PFSK-1 (cell line): ENCODE data around the gene GNAT3.

Experiments used
- FOXP2 ChIP-seq: optimal IDR thresholded peaks from 2 replicates; pipeline ENCODE3; 2011; ENCODE audit warnings: borderline replicate concordance, control low read depth, inconsistent platforms; ENCODE audit not compliant: insufficient read depth; ENCODE audit errors: extremely low read length, extremely low read depth
- POLR2AphosphoS5 ChIP-seq: IDR thresholded peaks from 2 replicates; pipeline ENCODE4 v1.6.1; 2012; ENCODE audit warnings: low read depth, mild to moderate bottlenecking, control low read depth, low read length, moderate library complexity
- REST ChIP-seq, 2 experiments: IDR thresholded peaks; 2 replicates each; pipeline versions ENCODE4 v1.6.1 to v1.8.0; 2011 to 2012; ENCODE audit warnings: low read depth in 2 of 2, low read length in 2 of 2, control low read depth in 1 of 2, inconsistent platforms in 1 of 2, mild to moderate bottlenecking in 1 of 2, moderate library complexity in 1 of 2; ENCODE audit not compliant: insufficient read depth in 1 of 2
- SIN3A ChIP-seq: IDR thresholded peaks from 2 replicates; pipeline ENCODE4 v1.6.1; 2012; ENCODE audit warnings: mild to moderate bottlenecking, low read length, moderate library complexity, borderline replicate concordance; ENCODE audit not compliant: insufficient read depth
- TAF1 ChIP-seq: IDR thresholded peaks from 2 replicates; pipeline ENCODE4 v1.6.1; 2012; ENCODE audit warnings: low read length, control low read depth, borderline replicate concordance; ENCODE audit not compliant: insufficient read depth

GNAT3 gene

GRCh38 chr7:80548840-80549530, 37.1 kb upstream of the GNAT3 start:
- TF ChIP-seq TAF1 (no peak), FOXP2 (no peak), REST (IDR thresholded peaks at IDR 0.05; ENCODE audit: insufficient read depth in 1 of 2, low read depth in 2 of 2, low read length in 2 of 2) (no peak), SIN3A (no peak), POLR2AphosphoS5 (no peak)

- no peak for TF ChIP-seq SIN3A
- no peak for TF ChIP-seq POLR2AphosphoS5
- TF ChIP-seq REST (IDR thresholded peaks at IDR 0.05; ENCODE audit: insufficient read depth in 1 of 2, low read depth in 2 of 2, low read length in 2 of 2): no peak
- TF ChIP-seq FOXP2: no peak
- TF ChIP-seq TAF1: no peak
Observed at GRCh38 chr7:80542398-80542797, 30.5 kb upstream of the GNAT3 start.

- no peak for TF ChIP-seq POLR2AphosphoS5
- TF ChIP-seq REST (IDR thresholded peaks at IDR 0.05; ENCODE audit: insufficient read depth in 1 of 2, low read depth in 2 of 2, low read length in 2 of 2): no peak
- no peak for TF ChIP-seq SIN3A
- TF ChIP-seq TAF1: no peak
- no peak for TF ChIP-seq FOXP2
Observed at GRCh38 chr7:80540836-80541235, 29.0 kb upstream of the GNAT3 start.

GRCh38 chr7:80537091-80537490, 25.2 kb upstream of the GNAT3 start:
- no peak for TF ChIP-seq REST (IDR thresholded peaks at IDR 0.05; ENCODE audit: insufficient read depth in 1 of 2, low read depth in 2 of 2, low read length in 2 of 2)
- no peak for TF ChIP-seq POLR2AphosphoS5
- TF ChIP-seq FOXP2: no peak
- no peak for TF ChIP-seq SIN3A
- no peak for TF ChIP-seq TAF1

GRCh38 chr7:80536426-80536825, 24.6 kb upstream of the GNAT3 start:
- TF ChIP-seq FOXP2: no peak
- TF ChIP-seq POLR2AphosphoS5: no peak
- no peak for TF ChIP-seq REST (IDR thresholded peaks at IDR 0.05; ENCODE audit: insufficient read depth in 1 of 2, low read depth in 2 of 2, low read length in 2 of 2)
- no peak for TF ChIP-seq TAF1
- no peak for TF ChIP-seq SIN3A
